HepG2 (cell line): ENCODE data around the gene TTC31. TPM values are rescaled to one million over a fixed set of nuclear protein-coding genes. Genes with fewer than 3 reads are reported as not detected.

Source experiments
- AKAP8 ChIP-seq: sonication (generic); formaldehyde crosslinking; IDR thresholded peaks from 2 replicates; pipeline ENCODE4 v1.5.1; 2020; ENCODE audit warnings: mild to moderate bottlenecking, missing genetic modification reagents
- CBFB ChIP-seq: sonication (generic); formaldehyde crosslinking; IDR thresholded peaks from 2 replicates; pipeline ENCODE4 v1.4.0; 2020; ENCODE audit warnings: missing genetic modification reagents
- GMEB2 ChIP-seq: IDR thresholded peaks from 2 replicates; pipeline ENCODE4 v1.6.1; 2016; ENCODE audit warnings: missing biosample characterization, missing genetic modification reagents, low read depth
- KAT8 ChIP-seq: IDR thresholded peaks from 2 replicates; pipeline ENCODE4 v1.6.1; 2016; ENCODE audit warnings: missing genetic modification reagents, missing compliant biosample characterization
- LCORL ChIP-seq, 2 experiments: fragments of 450-650 bp in 1 of 2; sonication (generic) in 1 of 2; formaldehyde crosslinking in 1 of 2; IDR thresholded peaks; 2 replicates each; pipeline versions ENCODE4 v1.5.0 to v1.6.1; 2017 to 2020; ENCODE audit warnings: antibody characterized with exemption in 1 of 2, missing genetic modification reagents in 1 of 2
- NR0B2 ChIP-seq: sonication (generic); formaldehyde crosslinking; IDR thresholded peaks from 2 replicates; pipeline ENCODE4 v1.4.0; 2020; ENCODE audit warnings: mild to moderate bottlenecking, missing genetic modification reagents
- PLRG1 ChIP-seq: fragments of 450-650 bp; conservative IDR thresholded peaks from 2 replicates; pipeline ENCODE4 v1.6.1; 2016
- PRDM4 ChIP-seq: sonication (generic); formaldehyde crosslinking; IDR thresholded peaks from 2 replicates; pipeline ENCODE4 v1.9.0; 2021; ENCODE audit warnings: missing genetic modification reagents, borderline replicate concordance
- PRPF4 ChIP-seq: fragments of 200-400 bp; formaldehyde crosslinking; IDR thresholded peaks from 2 replicates; pipeline ENCODE4 v1.6.1; 2016; ENCODE audit warnings: low read length, low read depth; ENCODE audit not compliant: poor library complexity, severe bottlenecking
- SP2 ChIP-seq: sonication (generic); formaldehyde crosslinking; IDR thresholded peaks from 2 replicates; pipeline ENCODE4 v1.5.1; 2020; ENCODE audit warnings: mild to moderate bottlenecking, missing genetic modification reagents
- ZBTB44 ChIP-seq: sonication (generic); formaldehyde crosslinking; IDR thresholded peaks from 2 replicates; pipeline ENCODE4 v1.4.0; 2020; ENCODE audit warnings: missing genetic modification reagents
- ZGPAT ChIP-seq: IDR thresholded peaks from 2 replicates; pipeline ENCODE4 v1.6.1; 2016; ENCODE audit warnings: mild to moderate bottlenecking
- ZIK1 ChIP-seq: sonication (generic); formaldehyde crosslinking; IDR thresholded peaks from 2 replicates; pipeline ENCODE4 v1.5.0; 2020; ENCODE audit warnings: mild to moderate bottlenecking, low read depth, missing genetic modification reagents, borderline replicate concordance
- ZNF468 ChIP-seq: sonication (generic); formaldehyde crosslinking; IDR thresholded peaks from 2 replicates; pipeline ENCODE4 v1.8.0; 2022; ENCODE audit warnings: mild to moderate bottlenecking, moderate library complexity, missing genetic modification reagents
- ZNF501 ChIP-seq: sonication (generic); formaldehyde crosslinking; IDR thresholded peaks from 2 replicates; pipeline ENCODE4 v1.5.1; 2020; ENCODE audit warnings: mild to moderate bottlenecking, moderate library complexity, missing genetic modification reagents
- ZNF598 ChIP-seq: sonication (generic); formaldehyde crosslinking; IDR thresholded peaks from 2 replicates; pipeline ENCODE4 v1.5.1; 2020; ENCODE audit warnings: mild to moderate bottlenecking, missing genetic modification reagents, borderline replicate concordance
- ZNF605 ChIP-seq: sonication (generic); formaldehyde crosslinking; IDR thresholded peaks from 2 replicates; pipeline ENCODE4 v1.8.0; 2022; ENCODE audit warnings: mild to moderate bottlenecking, missing genetic modification reagents
- ZNF720 ChIP-seq: sonication (generic); formaldehyde crosslinking; IDR thresholded peaks from 2 replicates; pipeline ENCODE4 v1.4.0; 2020; ENCODE audit warnings: missing genetic modification reagents
- ZNF766 ChIP-seq: sonication (generic); formaldehyde crosslinking; IDR thresholded peaks from 2 replicates; pipeline ENCODE4 v1.5.0; 2020; ENCODE audit warnings: missing genetic modification reagents, borderline replicate concordance
- ZNF775 ChIP-seq: sonication (generic); formaldehyde crosslinking; IDR thresholded peaks from 2 replicates; pipeline ENCODE4 v1.4.0; 2020; ENCODE audit warnings: missing genetic modification reagents, mild to moderate bottlenecking, moderate library complexity, borderline replicate concordance
- polyA plus RNA-seq, 8 experiments: library from polyadenylated mRNA; depleted of rRNA in 3 of 8; stranded (reverse) in 7 of 8; unstranded in 1 of 8; fragments of >200 nt; fragmentation: Illumina TruSeq in 4 of 8; extraction: Trizol in 4 of 8; gene quantifications; 2 replicates each; pipeline versions ENCODE4 v1.2.1 to v1.2.3, GENCODE V29; 2011 to 2016; ENCODE audit warnings: low read depth in 4 of 8, missing spikeins in 1 of 8, mixed read lengths in 1 of 8; ENCODE audit not compliant: insufficient read depth in 1 of 8
- total RNA-seq, 5 experiments: library from RNA; depleted of rRNA; stranded (reverse); fragments of >200 nt; fragmentation: Illumina TruSeq; extraction: Trizol; gene quantifications; 2 replicates each; pipeline ENCODE4 v1.2.3, GENCODE V29; 2016; ENCODE audit warnings: low read depth in 1 of 5
- TF ChIP-seq, protein P1 (sequence below): sonication (generic); formaldehyde crosslinking; IDR thresholded peaks from 2 replicates; pipeline ENCODE4 v1.5.0; 2020; ENCODE audit warnings: missing genetic modification reagents

TTC31 gene
- total and polyA plus RNA-seq, 2 of the 13 experiments (the other 11 are each of a cell fraction or from before 2014, with no cell fraction given) = 28.3 to 39.5 TPM

- TF ChIP-seq ZNF766 = no peak
- no peak for TF ChIP-seq ZNF720
- no peak for TF ChIP-seq CBFB (CRISPR knock-in tag)
- TF ChIP-seq AKAP8 (CRISPR knock-in tag) = peak; percentile 8; the same call in 1 of the 2 replicates
- no peak for TF ChIP-seq LCORL (IDR thresholded peaks at IDR 0.05)
- TF ChIP-seq LCORL (CRISPR knock-in tag; IDR thresholded peaks at IDR 0.05) = peak; percentile 74; the same call in 1 of the 2 replicates
- no peak for TF ChIP-seq PLRG1
- TF ChIP-seq ZNF605 (CRISPR knock-in tag) = no peak
- no peak for TF ChIP-seq PRDM4
- TF ChIP-seq SP2 (CRISPR knock-in tag) = no peak
- no peak for TF ChIP-seq ZGPAT (CRISPR knock-in tag)
- TF ChIP-seq ZNF501 = no peak
- no peak for TF ChIP-seq GMEB2
- no peak for TF ChIP-seq PRPF4
- TF ChIP-seq ZNF775 (CRISPR knock-in tag) = no peak
- no peak for TF ChIP-seq NR0B2 (CRISPR knock-in tag)
- TF ChIP-seq, protein P1, sequence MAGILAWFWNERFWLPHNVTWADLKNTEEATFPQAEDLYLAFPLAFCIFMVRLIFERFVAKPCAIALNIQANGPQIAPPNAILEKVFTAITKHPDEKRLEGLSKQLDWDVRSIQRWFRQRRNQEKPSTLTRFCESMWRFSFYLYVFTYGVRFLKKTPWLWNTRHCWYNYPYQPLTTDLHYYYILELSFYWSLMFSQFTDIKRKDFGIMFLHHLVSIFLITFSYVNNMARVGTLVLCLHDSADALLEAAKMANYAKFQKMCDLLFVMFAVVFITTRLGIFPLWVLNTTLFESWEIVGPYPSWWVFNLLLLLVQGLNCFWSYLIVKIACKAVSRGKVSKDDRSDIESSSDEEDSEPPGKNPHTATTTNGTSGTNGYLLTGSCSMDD (CRISPR knock-in tag) = no peak
- 0 out of 2 replicates have a peak, but pooled peaks have one; percentile 42 for TF ChIP-seq ZNF598
- TF ChIP-seq KAT8 (CRISPR knock-in tag) = no peak
- TF ChIP-seq ZIK1 = no peak
- TF ChIP-seq ZNF468 (CRISPR knock-in tag) = no peak
- no peak for TF ChIP-seq ZBTB44
Measured at GRCh38 chr2:74501335-74502071, 18.6 kb downstream of the TTC31 start (continued).
